ENCODE measurements around the gene SCN2B. TPM values are rescaled to one million over a fixed set of nuclear protein-coding genes. Genes with fewer than 3 reads are reported as not detected.

The SCN2B gene
- total and polyA plus RNA-seq, 2 of the 13 experiments (the other 11 are each of a cell fraction or from before 2014, with no cell fraction given) = 0.01 to 0.02 TPM

GRCh38 chr11:118194835-118195627, 18.6 kb upstream of the SCN2B start (continued):
- TF ChIP-seq ARID3A (IDR thresholded peaks at IDR 0.05; ENCODE audit: low read depth, low read length) = peak; percentile 81; the same call in 1 of the 2 replicates
- TF ChIP-seq ZNF577 (CRISPR knock-in tag; IDR thresholded peaks at IDR 0.05; ENCODE audit: borderline replicate concordance, low read depth) = no peak
- peak; percentile 88 for TF ChIP-seq CEBPB (IDR thresholded peaks at IDR 0.05; ENCODE audit: borderline replicate concordance, low read depth, low read length)
- TF ChIP-seq GFI1 (CRISPR knock-in tag; IDR thresholded peaks at IDR 0.05; ENCODE audit: borderline replicate concordance) = peak; percentile 89
- no peak for TF ChIP-seq NCOA1 (CRISPR knock-in tag; IDR thresholded peaks at IDR 0.05)
- TF ChIP-seq, protein P1, sequence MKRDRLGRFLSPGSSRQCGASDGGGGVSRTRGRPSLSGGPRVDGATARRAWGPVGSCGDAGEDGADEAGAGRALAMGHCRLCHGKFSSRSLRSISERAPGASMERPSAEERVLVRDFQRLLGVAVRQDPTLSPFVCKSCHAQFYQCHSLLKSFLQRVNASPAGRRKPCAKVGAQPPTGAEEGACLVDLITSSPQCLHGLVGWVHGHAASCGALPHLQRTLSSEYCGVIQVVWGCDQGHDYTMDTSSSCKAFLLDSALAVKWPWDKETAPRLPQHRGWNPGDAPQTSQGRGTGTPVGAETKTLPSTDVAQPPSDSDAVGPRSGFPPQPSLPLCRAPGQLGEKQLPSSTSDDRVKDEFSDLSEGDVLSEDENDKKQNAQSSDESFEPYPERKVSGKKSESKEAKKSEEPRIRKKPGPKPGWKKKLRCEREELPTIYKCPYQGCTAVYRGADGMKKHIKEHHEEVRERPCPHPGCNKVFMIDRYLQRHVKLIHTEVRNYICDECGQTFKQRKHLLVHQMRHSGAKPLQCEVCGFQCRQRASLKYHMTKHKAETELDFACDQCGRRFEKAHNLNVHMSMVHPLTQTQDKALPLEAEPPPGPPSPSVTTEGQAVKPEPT (CRISPR knock-in tag; IDR thresholded peaks at IDR 0.05; ENCODE audit: low read depth) = peak; percentile 52; the same call in 1 of the 2 replicates
- TF ChIP-seq ZEB1 (IDR thresholded peaks at IDR 0.05; ENCODE audit: insufficient replicate concordance, low read depth) = peak; percentile 23
- peak; percentile 64; the same call in 1 of the 2 replicates for TF ChIP-seq RERE (CRISPR knock-in tag; IDR thresholded peaks at IDR 0.05; ENCODE audit: low read depth)
- TF ChIP-seq ZNF720 (CRISPR knock-in tag; IDR thresholded peaks at IDR 0.05) = no peak
- TF ChIP-seq ZNF83 (CRISPR knock-in tag; IDR thresholded peaks at IDR 0.05; ENCODE audit: borderline replicate concordance) = no peak
- TF ChIP-seq NONO (IDR thresholded peaks at IDR 0.05) = no peak
- peak; percentile 80 for TF ChIP-seq NONO (CRISPR knock-in tag; conservative IDR thresholded peaks at IDR 0.05)
- peak; percentile 64; the same call in 1 of the 2 replicates for TF ChIP-seq TBX3 (IDR thresholded peaks at IDR 0.05; ENCODE audit: borderline replicate concordance)
- TF ChIP-seq ARNT2 (CRISPR knock-in tag; IDR thresholded peaks at IDR 0.05; ENCODE audit: low read depth) = 0 out of 2 replicates have a peak, but pooled peaks have one; percentile 24
- peak; percentile 83 for TF ChIP-seq XRCC5 (optimal IDR thresholded peaks at IDR 0.05; ENCODE audit: low read length)
- TF ChIP-seq ZNF282 (IDR thresholded peaks at IDR 0.05; ENCODE audit: partially characterized antibody) = no peak
- 0 out of 2 replicates have a peak, but pooled peaks have one; percentile 45 for TF ChIP-seq SMAD1 (CRISPR knock-in tag; IDR thresholded peaks at IDR 0.05; ENCODE audit: borderline replicate concordance, low read depth)
- peak; percentile 72 for TF ChIP-seq FOXJ3 (CRISPR knock-in tag; IDR thresholded peaks at IDR 0.05; ENCODE audit: borderline replicate concordance)
- TF ChIP-seq TCF12 (IDR thresholded peaks at IDR 0.05) = no peak
- TF ChIP-seq TCF12 (CRISPR knock-in tag; IDR thresholded peaks at IDR 0.05) = no peak
- TF ChIP-seq POLR2A (IDR thresholded peaks at IDR 0.05; ENCODE audit: insufficient read depth in 1 of 2, low read depth in 2 of 2, low read length in 2 of 2) = peak; percentile 63 to 75; a peak in 3 of 4 replicates
